B cell (primary cell): ENCODE data around the gene PRICKLE2.

Experiments used
- CTCF ChIP-seq: fragments of 200-600 bp; IDR thresholded peaks from one replicate; pipeline ENCODE4 v1.8.0; 2022; ENCODE audit warnings: antibody characterized with exemption, mild to moderate bottlenecking
- EZH2 ChIP-seq: IDR thresholded peaks from 2 replicates; pipeline ENCODE4 v1.6.1; 2012; ENCODE audit warnings: borderline replicate concordance, low read depth, mild to moderate bottlenecking, moderate library complexity, low read length; ENCODE audit not compliant: insufficient read depth, poor library complexity, severe bottlenecking

- TF ChIP-seq CTCF (no peak), EZH2 (no peak)
These were observed 87.2 kb downstream of the PRICKLE2 start for GRCh38 chr3:64138046-64138445.
